Upper lobe of left lung (tissue), 6 donors: ENCODE data around the gene PRAMEF12. TPM values are rescaled to one million over a fixed set of nuclear protein-coding genes. Genes with fewer than 3 reads are reported as not detected.
"Not testable (repeated sequence)": the region's sequence is repeated elsewhere in the genome, so short reads cannot be mapped to it uniquely, and the experiment has no call there.

Experiments used
- ATAC-seq, 2 donors: fragments of 200-7000 bp; cut with Tn5 transposase; one replicate each; pipeline ENCODE4 v1.9.1; 2022; ENCODE audit warnings: mild to moderate bottlenecking in 2 of 2, moderate library complexity in 2 of 2; ENCODE audit not compliant: low FRiP score in 2 of 2
- DNase-seq, 2 donors: peaks; one replicate each; pipeline ENCODE4 v3.0.0-alpha.2; 2019 to 2020
- H3K27ac ChIP-seq, 4 donors: fragments of 200-600 bp; sonication (generic); one replicate each; pipeline ENCODE4 v1.5.1; 2016 to 2019
- H3K27me3 ChIP-seq, 4 donors: fragments of 200-600 bp; sonication (generic); one replicate each; pipeline ENCODE4 v1.5.1; 2017 to 2019
- H3K36me3 ChIP-seq, 4 donors: fragments of 200-600 bp; sonication (generic); one replicate each; pipeline ENCODE4 v1.5.1; 2016 to 2019
- H3K4me1 ChIP-seq, 4 donors: fragments of 200-600 bp; sonication (generic); one replicate each; pipeline ENCODE4 v1.5.1; 2018 to 2019
- H3K4me3 ChIP-seq, 4 donors: fragments of 200-600 bp; sonication (generic); one replicate each; pipeline ENCODE4 v1.5.1; 2017 to 2019; ENCODE audit warnings: mild to moderate bottlenecking in 2 of 4, moderate library complexity in 1 of 4
- H3K9me3 ChIP-seq, 4 donors: fragments of 200-600 bp; sonication (generic); one replicate each; pipeline ENCODE4 v1.5.1; 2018 to 2019
- EP300 ChIP-seq, 4 donors: sonication (generic); formaldehyde crosslinking; IDR thresholded peaks; one replicate each; pipeline ENCODE4 v1.5.1; 2017; ENCODE audit warnings: antibody characterized with exemption in 4 of 4, control low read depth in 2 of 4
- POLR2A ChIP-seq, 4 donors: fragments of 450-650 bp; IDR thresholded peaks; one replicate each; pipeline ENCODE4 v1.5.1; 2016 to 2017; ENCODE audit warnings: antibody characterized with exemption in 4 of 4, mild to moderate bottlenecking in 2 of 4
- POLR2AphosphoS5 ChIP-seq, 2 donors: sonication (generic); formaldehyde crosslinking; IDR thresholded peaks; one replicate each; pipeline ENCODE4 v1.5.1; 2017; ENCODE audit warnings: antibody characterized with exemption in 2 of 2
- WGBS, 2 donors: methylation state at CpG; one replicate each; pipeline ENCODE4 v1.1.5; 2017 to 2018; 5-methylcytosine and 5-hydroxymethylcytosine counted together
- total RNA-seq, 6 donors: library from RNA; depleted of rRNA in 4 of 6; stranded (reverse); fragments of >200 nt in 4 of 6; gene quantifications; one replicate each; pipeline versions ENCODE4 v1.1.0 to v1.2.1, GENCODE V29; 2016 to 2021
- TF ChIP-seq, protein P1 (sequence below), 6 experiments: fragments of 450-650 bp in 4 of 6; fragments of 200-600 bp in 2 of 6; sonication (generic) in 2 of 6; IDR thresholded peaks; one replicate each; pipeline ENCODE4 v1.5.1; 2016 to 2019; ENCODE audit warnings: antibody characterized with exemption in 6 of 6
- donor health status: DM: no; HTN: no; CAD: no; lungs with moderate emphysema.
- donor health status: DM: no; HTN: yes; CAD: no; lungs with severe emphysema.

Gene PRAMEF12
- total RNA-seq, result not detected

- Histone ChIP-seq H3K4me1 (no peaks in the 10 kb centered on the region), H3K4me3 (no peak within 1 kb of the TSS), H3K27me3 (no peaks in the 10 kb centered on the region), H3K27ac (no peak within 1 kb of the TSS), H3K36me3 (no peaks in the 10 kb centered on the region), H3K9me3 (no peaks in the 10 kb centered on the region)
- DNase-seq (no peak), ATAC-seq (no peak)
- TF ChIP-seq POLR2A (IDR thresholded peaks at IDR 0.05) (no peak), EP300 (IDR thresholded peaks at IDR 0.05) (no peak), POLR2AphosphoS5 (IDR thresholded peaks at IDR 0.05) (no peak)
- TF ChIP-seq, protein P1, sequence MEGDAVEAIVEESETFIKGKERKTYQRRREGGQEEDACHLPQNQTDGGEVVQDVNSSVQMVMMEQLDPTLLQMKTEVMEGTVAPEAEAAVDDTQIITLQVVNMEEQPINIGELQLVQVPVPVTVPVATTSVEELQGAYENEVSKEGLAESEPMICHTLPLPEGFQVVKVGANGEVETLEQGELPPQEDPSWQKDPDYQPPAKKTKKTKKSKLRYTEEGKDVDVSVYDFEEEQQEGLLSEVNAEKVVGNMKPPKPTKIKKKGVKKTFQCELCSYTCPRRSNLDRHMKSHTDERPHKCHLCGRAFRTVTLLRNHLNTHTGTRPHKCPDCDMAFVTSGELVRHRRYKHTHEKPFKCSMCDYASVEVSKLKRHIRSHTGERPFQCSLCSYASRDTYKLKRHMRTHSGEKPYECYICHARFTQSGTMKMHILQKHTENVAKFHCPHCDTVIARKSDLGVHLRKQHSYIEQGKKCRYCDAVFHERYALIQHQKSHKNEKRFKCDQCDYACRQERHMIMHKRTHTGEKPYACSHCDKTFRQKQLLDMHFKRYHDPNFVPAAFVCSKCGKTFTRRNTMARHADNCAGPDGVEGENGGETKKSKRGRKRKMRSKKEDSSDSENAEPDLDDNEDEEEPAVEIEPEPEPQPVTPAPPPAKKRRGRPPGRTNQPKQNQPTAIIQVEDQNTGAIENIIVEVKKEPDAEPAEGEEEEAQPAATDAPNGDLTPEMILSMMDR (IDR thresholded peaks at IDR 0.05), result no peak
- 88% methylated on average over 5 of the region's 5 CpGs for WGBS, 2 donors
Observed at GRCh38 chr1:12773438-12773837, at the start of gene PRAMEF12. Gene PRAMEF12, plus strand, starts transcription at chr1:12773738. Its CDS starts 1,130 bp downstream, at chr1:12774868.

GRCh38 chr1:12728391-12728790 is 45.1 kb upstream of the PRAMEF12 start:
- no peak for TF ChIP-seq POLR2AphosphoS5 (IDR thresholded peaks at IDR 0.05)
- TF ChIP-seq, protein P1 (IDR thresholded peaks at IDR 0.05), result no peak
- no peak for TF ChIP-seq EP300 (IDR thresholded peaks at IDR 0.05)
- TF ChIP-seq POLR2A (IDR thresholded peaks at IDR 0.05), result no peak
- WGBS, 2 donors, result 82 to 94% methylated on average over 2 of the region's 2 CpGs
- no peak overlapping the region for H3K27ac ChIP-seq
- no peaks in the 10 kb centered on the region for H3K4me1 ChIP-seq
- H3K4me3 ChIP-seq, result no peak overlapping the region
- ATAC-seq, result no peak
- no peak for DNase-seq
- no peaks in the 10 kb centered on the region for H3K27me3 ChIP-seq
- H3K36me3 ChIP-seq, result no peaks in the 10 kb centered on the region
- H3K9me3 ChIP-seq, result peaks cover 0 to 23% (median 8%) of the 10 kb centered on the region in 4 donors

- 80 to 81% methylated on average over 1 of the region's 1 CpG for WGBS, 2 donors
- DNase-seq, result no peak
Observed at GRCh38 chr1:12730156-12730555, 43.4 kb upstream of the PRAMEF12 start.

GRCh38 chr1:12731084-12731483 is 42.5 kb upstream of the PRAMEF12 start:
- H3K9me3 ChIP-seq, result peaks cover 0 to 23% (median 8%) of the 10 kb centered on the region in 4 donors
- not testable (repeated sequence) for H3K4me1 ChIP-seq, H3K27ac ChIP-seq, H3K36me3 ChIP-seq, ATAC-seq, DNase-seq, H3K27me3 ChIP-seq, H3K4me3 ChIP-seq
- WGBS, 2 donors, result 76 to 86% methylated on average over 2 of the region's 2 CpGs

More at GRCh38 chr1:12730156-12730555, 43.4 kb upstream of the PRAMEF12 start:
- Histone ChIP-seq H3K27ac (no peak overlapping the region), H3K27me3 (no peaks in the 10 kb centered on the region), H3K36me3 (no peaks in the 10 kb centered on the region), H3K9me3 (peaks cover 0 to 23% (median 8%) of the 10 kb centered on the region in 4 donors), H3K4me3 (no peak overlapping the region), H3K4me1 (no peaks in the 10 kb centered on the region)
- TF ChIP-seq POLR2A (IDR thresholded peaks at IDR 0.05), result no peak
- ATAC-seq, result no peak

GRCh38 chr1:12734651-12735050 is 38.9 kb upstream of the PRAMEF12 start:
- ATAC-seq (no peak), DNase-seq (no peak)
- Histone ChIP-seq H3K4me3 (no peak overlapping the region), H3K27ac (no peak overlapping the region), H3K4me1 (no peaks in the 10 kb centered on the region), H3K9me3 (peaks cover 0 to 15% (median 6%) of the 10 kb centered on the region in 4 donors), H3K27me3 (no peaks in the 10 kb centered on the region), H3K36me3 (no peaks in the 10 kb centered on the region)
- 64 to 85% methylated on average over 3 of the region's 3 CpGs for WGBS, 2 donors
- TF ChIP-seq POLR2AphosphoS5 (IDR thresholded peaks at IDR 0.05) (no peak), POLR2A (IDR thresholded peaks at IDR 0.05) (no peak), EP300 (IDR thresholded peaks at IDR 0.05) (no peak)
- TF ChIP-seq, protein P1 (IDR thresholded peaks at IDR 0.05), result no peak

DNA sequence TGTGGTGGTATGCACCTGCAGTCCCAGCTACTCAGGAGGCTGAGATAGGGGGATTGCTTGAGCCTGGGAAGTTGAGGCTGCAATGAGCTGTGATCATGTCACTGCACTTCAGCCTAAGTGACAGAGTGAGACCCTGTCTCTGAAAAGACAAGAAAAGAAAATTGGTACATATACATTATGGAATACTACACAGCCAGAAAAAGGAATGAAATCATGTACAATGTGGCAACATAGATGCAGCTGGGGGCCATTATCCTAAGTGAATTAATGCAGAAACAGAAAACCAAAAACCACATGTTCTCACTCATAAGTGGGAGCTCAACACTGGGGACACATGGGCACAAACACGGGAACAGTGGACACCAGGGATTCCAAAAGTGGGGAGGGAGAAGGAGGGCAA is 34.6 kb upstream of the PRAMEF12 start:
- ATAC-seq (no peak), DNase-seq (no peak)
- Histone ChIP-seq H3K9me3 (no peaks in the 10 kb centered on the region), H3K27me3 (no peaks in the 10 kb centered on the region), H3K36me3 (no peaks in the 10 kb centered on the region), H3K4me1 (no peaks in the 10 kb centered on the region), H3K27ac (no peak overlapping the region), H3K4me3 (no peak overlapping the region)
- 89 to 100% methylated on average over 1 of the region's 1 CpG for WGBS, 2 donors
- no peak for TF ChIP-seq EP300 (IDR thresholded peaks at IDR 0.05)
- TF ChIP-seq POLR2AphosphoS5 (IDR thresholded peaks at IDR 0.05), result no peak
- TF ChIP-seq POLR2A (IDR thresholded peaks at IDR 0.05), result no peak
- TF ChIP-seq, protein P1 (IDR thresholded peaks at IDR 0.05), result no peak
